ENCODE measurements around the gene MCM7. TPM values are rescaled to one million over a fixed set of nuclear protein-coding genes. Genes with fewer than 3 reads are reported as not detected.

MCM7 gene
- total and polyA plus RNA-seq, 10 of the 15 experiments (the other 5 are each of a cell fraction or from before 2014, with no cell fraction given) = 183 to 383 (median 244) TPM

GRCh38 chr7:100137851-100138760 lies 36.9 kb upstream of the MCM7 start:
- SMC1A ChIA-PET (ENCODE audit: uncharacterized antibody, unreplicated experiment) = interaction anchor here (0.6 to 1.9 kb wide), 10 partner anchors 9 to 1177 kb away, joined by 3 to 12 read pairs (median 5); partner anchors contain the start of gene PVRIG
- in situ Hi-C loops (cut with MboI) (no loop called here), intact Hi-C loops (cut with micrococcal nuclease; ENCODE audit: unreplicated experiment) (no loop called here)
- ATAC-seq (peak; percentile 73), FAIRE-seq (peak; percentile 86), DNase-seq (ENCODE audit: low read depth, low spot score) (no peak)
- no peaks in the 10 kb centered on the region; the same call in 2 of the 3 replicates for H3K9me3 ChIP-seq (replicated peaks; ENCODE audit: control insufficient read depth, insufficient read depth, low read length)
- CTCF ChIA-PET = interaction anchor here (0.6 to 2.4 kb wide), 16 partner anchors 9 to 299 kb away, joined by 3 to 10 read pairs (median 4); partner anchors contain the start of genes AP4M1, LAMTOR4, MCM7 and PPP1R35
- H3K4me3 ChIP-seq = no peak overlapping the region
- H2AFZ ChIP-seq (ENCODE audit: control insufficient read depth, low read depth, low read length) = peak overlapping the region; percentile 89
- WGBS (ENCODE audit: insufficient coverage, insufficient replicate concordance, low lambda C conversion rate, missing lambda C conversion rate) = 46% methylated on average over 13 of the region's 13 CpGs
- H3K4me1 ChIP-seq (ENCODE audit: control insufficient read depth, insufficient read depth, low read length) = peaks cover 14% of the 10 kb centered on the region
- H3K9ac ChIP-seq (ENCODE audit: control insufficient read depth, insufficient read depth, low read length) = peak overlapping the region; percentile 27; the same call in 1 of the 2 replicates
- no peaks in the 10 kb centered on the region for H3K79me2 ChIP-seq (ENCODE audit: control insufficient read depth, insufficient read depth, low read length)
- TF ChIP-seq RCOR1 (conservative IDR thresholded peaks at IDR 0.05; ENCODE audit: low read depth, low read length) (no peak), NBN (IDR thresholded peaks at IDR 0.05) (peak; percentile 14; the same call in 1 of the 2 replicates), TCF7 (IDR thresholded peaks at IDR 0.05; ENCODE audit: borderline replicate concordance) (0 out of 2 replicates have a peak, but pooled peaks have one; percentile 66), IRF4 (IDR thresholded peaks at IDR 0.05; ENCODE audit: low read depth, low read length) (no peak), RUNX3 (IDR thresholded peaks at IDR 0.05; ENCODE audit: low read length) (peak; percentile 58; the same call in 1 of the 2 replicates), PAX5 (IDR thresholded peaks at IDR 0.05; ENCODE audit: borderline replicate concordance, low read depth, low read length) (peak; percentile 51; the same call in 1 of the 2 replicates), IKZF2 (IDR thresholded peaks at IDR 0.05) (peak in 1 of 2 experiments; percentile 16; a peak in 1 of 4 replicates), SRF (IDR thresholded peaks at IDR 0.05; ENCODE audit: low read depth in 2 of 2, low read length in 2 of 2) (no peak), PKNOX1 (IDR thresholded peaks at IDR 0.05) (peak; percentile 32)
- H3K27ac ChIP-seq (ENCODE audit: control insufficient read depth, insufficient read depth) = no peak overlapping the region
- no peaks in the 10 kb centered on the region for H3K36me3 ChIP-seq (ENCODE audit: control insufficient read depth in 2 of 2, insufficient read depth in 2 of 2, low read length in 1 of 2)
- no peaks in the 10 kb centered on the region for H4K20me1 ChIP-seq (ENCODE audit: control insufficient read depth, insufficient read depth)
- H3K27me3 ChIP-seq (replicated peaks in 1 of 2; ENCODE audit: control insufficient read depth in 2 of 2, insufficient read depth in 2 of 2, low read length in 1 of 2) = no peaks in the 10 kb centered on the region
- no TSS peak for BruUV-seq (replicated peaks)
- RAD21 ChIA-PET (ENCODE audit: unreplicated experiment) = interaction anchor here (0.6 to 2.2 kb wide), 11 partner anchors 9 to 404 kb away, joined by 3 to 17 read pairs (median 4); partner anchors contain the start of gene LAMTOR4
- POLR2A ChIA-PET = interaction anchor here (0.6 to 3.6 kb wide), 7 partner anchors 11 to 228 kb away, joined by 3 to 22 read pairs (median 3); partner anchors contain the start of gene LAMTOR4
- peak overlapping the region; percentile 54 for H3K4me2 ChIP-seq (ENCODE audit: control insufficient read depth, insufficient read depth)
